Omental fat pad (tissue), 4 donors: ENCODE measurements around the gene MYO1A. TPM values are rescaled to one million over a fixed set of nuclear protein-coding genes. Genes with fewer than 3 reads are reported as not detected.
"Not testable (repeated sequence)": the region's sequence is repeated elsewhere in the genome, so short reads cannot be mapped to it uniquely, and the experiment has no call there.

Experiments used
- ATAC-seq: fragments of 150-250 bp; one replicate; pipeline ENCODE4 v1.9.1; 2016; ENCODE audit warnings: mild to moderate bottlenecking, moderate library complexity; ENCODE audit not compliant: low FRiP score
- DNase-seq: peaks from one replicate; pipeline ENCODE4 v3.0.0-alpha.2; 2019; ENCODE audit warnings: low spot score
- total RNA-seq, 4 donors: library from RNA; depleted of rRNA; stranded (reverse); fragments of >200 nt; gene quantifications; one replicate each; pipeline ENCODE4 v1.1.0, GENCODE V29; 2016
- TF ChIP-seq, protein P1 (sequence below), 3 donors: fragments of 450-650 bp; IDR thresholded peaks; one replicate each; pipeline ENCODE4 v1.5.1; 2016 to 2017; ENCODE audit warnings: antibody characterized with exemption in 3 of 3, mild to moderate bottlenecking in 3 of 3, moderate library complexity in 2 of 3

The MYO1A gene
- total RNA-seq, 4 donors from 2014 or later = 0.25 to 0.74 (median 0.32) TPM; not detected in 1

DNA sequence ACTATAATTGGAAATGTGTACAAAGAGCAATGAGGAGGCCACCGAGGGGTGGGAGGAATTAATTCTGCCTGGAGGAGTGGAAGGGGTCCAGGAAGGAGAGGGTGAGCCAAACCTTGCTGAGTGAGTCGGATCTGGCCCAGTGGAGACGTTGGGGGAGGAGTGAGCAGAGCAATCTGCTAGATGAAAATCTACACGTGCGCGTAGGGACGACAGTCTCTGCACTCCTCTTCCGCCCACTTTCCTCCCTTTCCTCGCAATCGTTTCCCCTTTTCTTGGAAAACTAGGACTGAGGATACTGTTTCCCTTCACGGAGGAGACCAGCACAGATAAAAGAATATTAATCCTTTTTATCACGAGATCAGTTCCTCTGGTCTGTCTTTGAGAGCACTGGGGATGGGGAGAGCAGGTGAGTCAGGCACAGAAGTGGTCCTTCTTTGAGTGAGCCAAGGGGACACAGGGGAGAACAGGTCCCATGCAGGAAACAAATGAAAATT, 36.1 kb upstream of the MYO1A start:
- DNase-seq (no peak), ATAC-seq (no peak)
- TF ChIP-seq, protein P1, sequence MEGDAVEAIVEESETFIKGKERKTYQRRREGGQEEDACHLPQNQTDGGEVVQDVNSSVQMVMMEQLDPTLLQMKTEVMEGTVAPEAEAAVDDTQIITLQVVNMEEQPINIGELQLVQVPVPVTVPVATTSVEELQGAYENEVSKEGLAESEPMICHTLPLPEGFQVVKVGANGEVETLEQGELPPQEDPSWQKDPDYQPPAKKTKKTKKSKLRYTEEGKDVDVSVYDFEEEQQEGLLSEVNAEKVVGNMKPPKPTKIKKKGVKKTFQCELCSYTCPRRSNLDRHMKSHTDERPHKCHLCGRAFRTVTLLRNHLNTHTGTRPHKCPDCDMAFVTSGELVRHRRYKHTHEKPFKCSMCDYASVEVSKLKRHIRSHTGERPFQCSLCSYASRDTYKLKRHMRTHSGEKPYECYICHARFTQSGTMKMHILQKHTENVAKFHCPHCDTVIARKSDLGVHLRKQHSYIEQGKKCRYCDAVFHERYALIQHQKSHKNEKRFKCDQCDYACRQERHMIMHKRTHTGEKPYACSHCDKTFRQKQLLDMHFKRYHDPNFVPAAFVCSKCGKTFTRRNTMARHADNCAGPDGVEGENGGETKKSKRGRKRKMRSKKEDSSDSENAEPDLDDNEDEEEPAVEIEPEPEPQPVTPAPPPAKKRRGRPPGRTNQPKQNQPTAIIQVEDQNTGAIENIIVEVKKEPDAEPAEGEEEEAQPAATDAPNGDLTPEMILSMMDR (IDR thresholded peaks at IDR 0.05) = no peak

DNA sequence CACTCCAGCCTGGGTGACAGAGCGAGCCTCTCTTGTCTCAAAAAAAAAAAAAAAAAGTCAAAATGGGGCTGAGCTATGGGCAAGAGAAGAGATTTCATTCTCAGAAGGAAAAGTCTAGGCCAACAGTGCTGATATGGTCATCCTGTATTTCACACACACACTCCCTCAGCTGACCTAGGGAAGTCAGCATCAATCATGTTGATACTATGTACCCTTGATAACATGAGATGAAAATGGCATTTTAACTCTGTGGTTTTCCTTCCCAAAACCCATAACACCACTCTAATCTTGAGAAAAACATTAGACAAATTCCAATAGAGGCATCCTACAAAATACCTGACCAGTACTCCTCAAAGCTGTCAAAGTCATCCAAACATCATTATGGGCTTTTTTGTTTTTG, 30.9 kb upstream of the MYO1A start:
- no peak for DNase-seq
- TF ChIP-seq, protein P1 (IDR thresholded peaks at IDR 0.05) = no peak
- no peak for ATAC-seq

DNA sequence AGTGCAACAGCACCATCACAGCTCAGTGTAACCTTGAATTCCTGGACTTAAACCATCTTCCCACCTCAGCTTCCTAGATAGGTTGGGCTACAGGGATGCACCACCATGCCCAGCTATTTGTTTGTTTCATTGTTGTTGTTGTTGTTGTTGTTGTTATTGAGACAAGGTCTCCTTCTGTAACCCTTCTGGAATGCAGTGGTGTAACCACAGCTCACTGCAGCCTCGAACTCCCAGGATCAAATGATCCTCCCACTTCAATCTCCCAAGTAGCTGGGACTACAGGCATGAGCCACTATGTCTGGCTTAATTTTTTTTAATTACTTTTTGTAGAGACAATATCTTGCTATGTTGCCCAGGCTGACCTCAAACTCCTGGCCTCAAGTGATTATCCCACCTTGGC, 29.9 kb upstream of the MYO1A start:
- ATAC-seq (no peak), DNase-seq (no peak)
- TF ChIP-seq, protein P1 (IDR thresholded peaks at IDR 0.05) = no peak

DNA sequence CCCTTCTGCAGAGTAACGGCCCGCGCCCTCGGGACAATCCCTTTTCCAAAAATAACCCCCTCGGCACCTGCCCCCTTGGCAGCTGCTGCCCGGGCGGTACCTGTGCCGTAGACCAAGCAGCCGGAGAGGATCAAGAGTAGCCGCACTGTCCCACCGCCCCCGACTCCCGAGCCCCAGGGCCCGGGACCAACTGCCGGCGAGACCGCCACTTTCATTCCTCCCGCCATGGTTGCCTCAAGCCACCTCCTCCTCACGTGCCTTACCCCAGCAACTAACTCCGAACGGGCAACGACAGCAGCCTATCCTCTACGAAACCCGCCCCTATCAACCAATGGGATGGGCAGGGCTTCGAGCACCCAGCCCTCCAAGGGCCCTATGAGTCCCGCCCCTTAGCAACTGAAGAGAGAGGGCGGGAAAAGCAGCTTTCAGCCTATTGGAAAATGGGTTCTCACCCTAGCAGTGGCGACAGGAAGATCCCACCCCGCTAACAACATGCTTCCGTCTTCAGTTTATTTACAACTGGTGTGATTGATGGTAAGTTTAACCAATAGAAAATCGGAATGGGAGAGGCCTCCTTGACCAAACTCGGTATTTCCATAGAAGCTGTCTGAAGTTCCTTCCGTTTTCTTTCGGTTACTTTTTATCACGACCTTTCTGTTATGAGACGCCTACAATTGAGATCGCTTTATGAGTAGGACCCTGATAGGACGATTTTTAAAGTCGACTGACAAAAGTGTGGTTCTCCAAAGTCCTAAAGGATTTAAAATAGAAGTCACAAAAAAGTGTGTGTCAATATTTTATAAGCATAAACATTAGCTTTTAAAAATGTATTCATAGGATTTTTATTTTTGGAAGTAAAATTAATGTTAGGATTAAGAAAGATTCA, 28.8 kb upstream of the MYO1A start, which contains the start of gene NEMP1:
TSS of gene NEMP1 (minus strand) at position 273 of the 886 bp plus-strand sequence. CDS start at position 227, 46 bp downstream.
- DNase-seq (peak; percentile 88), ATAC-seq (peak; percentile 100)
- TF ChIP-seq, protein P1 (IDR thresholded peaks at IDR 0.05) = no peak

DNA sequence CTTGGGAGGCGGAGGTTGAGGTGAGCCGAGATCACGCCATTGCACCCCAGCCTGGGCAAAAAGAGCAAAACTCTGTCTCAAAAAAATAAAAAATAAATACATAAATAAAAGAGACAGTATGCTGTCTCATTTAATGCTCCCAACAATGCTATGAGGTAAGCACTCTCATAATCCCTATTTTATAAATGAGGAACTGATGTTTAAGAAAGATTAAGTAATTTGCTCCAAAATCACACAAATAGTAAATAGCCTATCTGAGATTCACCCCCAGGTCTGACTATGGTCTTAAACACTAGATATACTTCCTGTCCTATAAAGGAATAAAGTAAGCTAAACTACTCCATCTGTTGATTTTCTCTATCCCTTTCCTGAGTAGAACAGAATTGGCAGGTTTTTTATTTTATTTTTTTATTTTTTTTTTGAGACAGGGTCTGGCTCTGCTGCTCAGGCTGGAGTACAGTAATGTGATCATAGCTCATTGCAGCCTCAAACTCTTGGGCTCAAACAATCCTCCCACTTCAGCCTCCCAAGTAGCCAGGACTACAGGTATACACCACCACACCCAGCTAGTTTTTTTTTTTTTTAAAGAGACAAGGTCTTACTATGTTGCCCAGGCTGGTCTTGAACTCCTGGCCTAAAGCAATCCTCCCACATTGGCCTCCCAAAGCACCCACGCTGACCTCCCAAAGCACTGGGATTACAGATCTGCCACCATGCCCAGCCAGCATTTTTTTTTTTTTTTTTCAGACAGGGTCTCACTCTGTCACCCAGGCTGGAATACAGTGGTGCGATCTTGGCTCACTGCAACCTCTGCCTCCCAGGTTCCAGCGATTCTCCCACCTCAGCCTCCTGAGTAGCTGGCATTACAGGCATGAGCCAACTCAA, 23.9 kb upstream of the MYO1A start:
- not testable (repeated sequence) for ATAC-seq, DNase-seq

DNA sequence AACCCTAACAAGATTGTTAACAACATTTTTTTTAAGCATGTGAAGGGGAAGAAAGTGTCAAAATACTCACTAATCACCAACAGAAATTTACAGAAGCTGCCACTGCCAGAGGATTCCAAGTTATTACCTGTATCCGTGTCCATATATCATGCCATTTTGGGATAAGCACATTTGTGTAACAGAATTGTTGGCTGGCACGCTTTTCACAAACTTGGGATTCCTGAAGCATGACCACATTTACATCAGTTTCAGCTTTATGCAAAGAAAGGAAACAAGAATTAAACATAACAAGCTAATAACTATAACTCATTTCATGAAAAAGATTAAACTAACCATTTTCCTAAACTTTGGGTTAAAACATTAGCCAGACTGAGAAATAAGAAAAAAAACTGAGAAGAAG, 22.7 kb upstream of the MYO1A start:
- TF ChIP-seq, protein P1 (IDR thresholded peaks at IDR 0.05) = no peak
- ATAC-seq = no peak
- no peak for DNase-seq

DNA sequence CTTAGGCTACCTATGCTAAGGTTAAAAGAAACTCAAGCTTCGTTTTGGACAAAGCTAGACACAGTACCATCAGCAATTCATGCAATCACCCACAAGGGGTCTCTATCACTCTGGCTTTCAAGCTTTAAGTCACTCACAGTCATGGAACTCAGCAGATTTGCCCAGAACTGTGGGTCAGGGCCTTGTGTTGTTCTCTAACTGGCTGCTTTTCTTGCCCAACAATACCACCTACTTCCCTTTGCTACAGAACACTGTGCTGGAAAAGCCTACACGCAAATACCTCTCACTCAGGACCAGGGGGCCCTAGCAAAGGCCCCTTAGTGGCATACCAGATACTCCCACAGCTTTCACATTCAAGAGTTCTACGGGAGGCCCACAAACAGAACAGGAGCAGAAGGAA, 19.6 kb upstream of the MYO1A start:
- DNase-seq (peak; percentile 33), ATAC-seq (peak; percentile 98)
- TF ChIP-seq, protein P1 (IDR thresholded peaks at IDR 0.05) = peak in 2 of 3 donors; percentile 81 to 90
